Measurements from ENCODE around the gene MATK.
A peak's percentile ranks its signal among the peaks of the same experiment; 100 is the strongest.
"Not testable (repeated sequence)": the region's sequence is repeated elsewhere in the genome, so short reads cannot be mapped to it uniquely, and the experiment has no call there.

MATK gene

GRCh38 chr19:3821857-3822364 is 35.7 kb upstream of the MATK start:
- peak; percentile 50 to 90 for DNase-seq (ENCODE audit: low spot score in 2 of 2)
- Histone ChIP-seq H3K9me3 (no peaks in the 10 kb centered on the region), H3K4me3 (no peak overlapping the region), H3K4me1 (no peaks in the 10 kb centered on the region), H3K36me3 (replicated peaks) (no peaks in the 10 kb centered on the region), H3K27me3 (ENCODE audit: low read depth) (no peaks in the 10 kb centered on the region)
- in situ Hi-C loops (cut with MboI; ENCODE audit: low sequenced_read_pairs) = no loop called here

- H3K4me1 ChIP-seq = no peaks in the 10 kb centered on the region
- DNase-seq (ENCODE audit: low spot score in 2 of 2) = no peak
- H3K27me3 ChIP-seq (ENCODE audit: low read depth) = no peaks in the 10 kb centered on the region
- in situ Hi-C loops (cut with MboI; ENCODE audit: low sequenced_read_pairs) = no loop called here
- no peaks in the 10 kb centered on the region for H3K9me3 ChIP-seq
- H3K36me3 ChIP-seq (replicated peaks) = no peaks in the 10 kb centered on the region
- no peak overlapping the region for H3K4me3 ChIP-seq
These were observed 35.0 kb upstream of the MATK start for GRCh38 chr19:3821156-3821555.

GRCh38 chr19:3819989-3820388 is 33.8 kb upstream of the MATK start:
- Histone ChIP-seq H3K36me3 (replicated peaks) (no peaks in the 10 kb centered on the region), H3K9me3 (no peaks in the 10 kb centered on the region), H3K27me3 (ENCODE audit: low read depth) (no peaks in the 10 kb centered on the region), H3K4me3 (no peak overlapping the region), H3K4me1 (no peaks in the 10 kb centered on the region)
- in situ Hi-C loops (cut with MboI; ENCODE audit: low sequenced_read_pairs) = no loop called here
- DNase-seq (ENCODE audit: low spot score in 2 of 2) = no peak

- no peaks in the 10 kb centered on the region for H3K27me3 ChIP-seq (ENCODE audit: low read depth)
- in situ Hi-C loops (cut with MboI; ENCODE audit: low sequenced_read_pairs) = no loop called here
- no peak for DNase-seq (ENCODE audit: low spot score in 2 of 2)
- no peak overlapping the region for H3K4me3 ChIP-seq
- no peaks in the 10 kb centered on the region for H3K4me1 ChIP-seq
- H3K36me3 ChIP-seq (replicated peaks) = no peaks in the 10 kb centered on the region
- H3K9me3 ChIP-seq = no peaks in the 10 kb centered on the region
These were observed 32.7 kb upstream of the MATK start for GRCh38 chr19:3818918-3819317.

- H3K36me3 ChIP-seq (replicated peaks) = no peaks in the 10 kb centered on the region
- H3K4me1 ChIP-seq = no peaks in the 10 kb centered on the region
- DNase-seq (ENCODE audit: low spot score in 2 of 2) = no peak
- H3K4me3 ChIP-seq = no peak overlapping the region
- H3K9me3 ChIP-seq = no peaks in the 10 kb centered on the region
- in situ Hi-C loops (cut with MboI; ENCODE audit: low sequenced_read_pairs) = no loop called here
- H3K27me3 ChIP-seq (ENCODE audit: low read depth) = no peaks in the 10 kb centered on the region
These were observed 32.3 kb upstream of the MATK start for GRCh38 chr19:3818466-3818865.

- H3K36me3 ChIP-seq (replicated peaks) = no peaks in the 10 kb centered on the region
- no peaks in the 10 kb centered on the region for H3K4me1 ChIP-seq
- no peak for DNase-seq (ENCODE audit: low spot score in 2 of 2)
- in situ Hi-C loops (cut with MboI; ENCODE audit: low sequenced_read_pairs) = no loop called here
- H3K27me3 ChIP-seq (ENCODE audit: low read depth) = no peaks in the 10 kb centered on the region
- H3K9me3 ChIP-seq = no peaks in the 10 kb centered on the region
- no peak overlapping the region for H3K4me3 ChIP-seq
These were observed 31.6 kb upstream of the MATK start for GRCh38 chr19:3817761-3818160.

GRCh38 chr19:3816566-3817218 is 30.5 kb upstream of the MATK start:
- in situ Hi-C loops (cut with MboI; ENCODE audit: low sequenced_read_pairs) = no loop called here
- no peak for DNase-seq (ENCODE audit: low spot score in 2 of 2)
- H3K9me3 ChIP-seq = no peaks in the 10 kb centered on the region
- H3K36me3 ChIP-seq (replicated peaks) = no peaks in the 10 kb centered on the region
- H3K27me3 ChIP-seq (ENCODE audit: low read depth) = no peaks in the 10 kb centered on the region
- no peaks in the 10 kb centered on the region for H3K4me1 ChIP-seq
- no peak overlapping the region for H3K4me3 ChIP-seq

- H3K9me3 ChIP-seq; H3K4me1 ChIP-seq; in situ Hi-C loops (cut with MboI; ENCODE audit: low sequenced_read_pairs); H3K27me3 ChIP-seq (ENCODE audit: low read depth); H3K4me3 ChIP-seq; H3K36me3 ChIP-seq (replicated peaks); DNase-seq (ENCODE audit: low spot score in 2 of 2): not testable (repeated sequence)
These were observed 30.0 kb upstream of the MATK start for GRCh38 chr19:3816148-3816547.

- H3K36me3 ChIP-seq (replicated peaks) = no peaks in the 10 kb centered on the region
- in situ Hi-C loops (cut with MboI; ENCODE audit: low sequenced_read_pairs) = no loop called here
These were observed 28.5 kb upstream of the MATK start for GRCh38 chr19:3814648-3815047.

GRCh38 chr19:3813473-3814392 is 27.6 kb upstream of the MATK start:
- H3K9me3 ChIP-seq = no peaks in the 10 kb centered on the region
- no peaks in the 10 kb centered on the region for H3K36me3 ChIP-seq (replicated peaks)
- in situ Hi-C loops (cut with MboI; ENCODE audit: low sequenced_read_pairs) = no loop called here
- DNase-seq (ENCODE audit: low spot score in 2 of 2) = no peak
- no peak overlapping the region for H3K4me3 ChIP-seq
- H3K27me3 ChIP-seq (ENCODE audit: low read depth) = no peaks in the 10 kb centered on the region
- H3K4me1 ChIP-seq = no peaks in the 10 kb centered on the region

More at GRCh38 chr19:3814648-3815047, 28.5 kb upstream of the MATK start:
- Histone ChIP-seq H3K9me3 (no peaks in the 10 kb centered on the region), H3K4me1 (no peaks in the 10 kb centered on the region), H3K4me3 (no peak overlapping the region), H3K27me3 (ENCODE audit: low read depth) (no peaks in the 10 kb centered on the region)
- no peak for DNase-seq (ENCODE audit: low spot score in 2 of 2)

GRCh38 chr19:3810708-3811355 is 24.7 kb upstream of the MATK start:
- Histone ChIP-seq H3K4me1 (no peaks in the 10 kb centered on the region), H3K27me3 (ENCODE audit: low read depth) (no peaks in the 10 kb centered on the region), H3K36me3 (replicated peaks) (no peaks in the 10 kb centered on the region), H3K4me3 (no peak overlapping the region), H3K9me3 (no peaks in the 10 kb centered on the region)
- in situ Hi-C loops (cut with MboI; ENCODE audit: low sequenced_read_pairs) = no loop called here
- no peak for DNase-seq (ENCODE audit: low spot score in 2 of 2)

- no peaks in the 10 kb centered on the region for H3K36me3 ChIP-seq (replicated peaks)
- DNase-seq (ENCODE audit: low spot score in 2 of 2) = no peak
- no peaks in the 10 kb centered on the region for H3K4me1 ChIP-seq
- H3K4me3 ChIP-seq = no peak overlapping the region
- H3K27me3 ChIP-seq (ENCODE audit: low read depth) = no peaks in the 10 kb centered on the region
- in situ Hi-C loops (cut with MboI; ENCODE audit: low sequenced_read_pairs) = no loop called here
- no peaks in the 10 kb centered on the region for H3K9me3 ChIP-seq
These were observed 23.9 kb upstream of the MATK start for GRCh38 chr19:3809881-3810707.

- Histone ChIP-seq H3K9me3 (no peaks in the 10 kb centered on the region), H3K4me3 (no peak overlapping the region)
These were observed 22.4 kb upstream of the MATK start for GRCh38 chr19:3808420-3809143.

More at GRCh38 chr19:3808420-3809143, 22.4 kb upstream of the MATK start:
- Histone ChIP-seq H3K36me3 (replicated peaks) (no peaks in the 10 kb centered on the region), H3K27me3 (ENCODE audit: low read depth) (no peaks in the 10 kb centered on the region), H3K4me1 (no peaks in the 10 kb centered on the region)
- in situ Hi-C loops (cut with MboI; ENCODE audit: low sequenced_read_pairs) = no loop called here
- DNase-seq (ENCODE audit: low spot score in 2 of 2) = no peak
